ENCODE data around the gene HINFP.

- TF ChIP-seq GATA2 (IDR thresholded peaks at IDR 0.05; ENCODE audit: low read depth, low read length): no peak
- no peak for TF ChIP-seq GATA3 (IDR thresholded peaks at IDR 0.05; ENCODE audit: low read depth, low read length)
Observed at GRCh38 chr11:119172513-119172912, 51.1 kb downstream of the HINFP start.
